Measurements from ENCODE around the gene PRLHR.

GRCh38 chr10:118626953-118627352 lies 31.5 kb upstream of the PRLHR start:
- TF ChIP-seq POLR2AphosphoS5 (IDR thresholded peaks at IDR 0.05) (no peak), POLR2A (IDR thresholded peaks at IDR 0.05) (no peak), CTCF (IDR thresholded peaks at IDR 0.05 in 8 of 11, conservative IDR thresholded peaks at IDR 0.05 in 3 of 11) (no peak)

Data from spleen (tissue), 7 donors.